GM12891 (cell line): ENCODE measurements around the gene SPIRE2.

Experiments
- POLR2A ChIP-seq: IDR thresholded peaks from 2 replicates; pipeline ENCODE4 v1.6.1; 2011; ENCODE audit warnings: low read depth, low read length, control low read depth
- TAF1 ChIP-seq: IDR thresholded peaks from 2 replicates; pipeline ENCODE4 v1.6.1; 2011; ENCODE audit warnings: low read depth, low read length, control low read depth

GRCh38 chr16:89798832-89799370 lies 29.4 kb upstream of the SPIRE2 start:
- TF ChIP-seq POLR2A (no peak), TAF1 (no peak)
